SK-N-SH (cell line): ENCODE measurements around the gene ADD2. TPM values are rescaled to one million over a fixed set of nuclear protein-coding genes. Genes with fewer than 3 reads are reported as not detected.

ENCODE experiments used
- CTCF ChIA-PET: fragments of 300-600, 350-600 bp; formaldehyde crosslinking; extraction: SDS; loops from one replicate; lab custom pipeline; 2021; lab: Yijun Ruan, JAX
- POLR2A ChIA-PET: fragments of 350-600 bp; sonication (Branson Sonifier 250); formaldehyde crosslinking; extraction: SDS; loops from one replicate; lab custom pipeline; 2020; ENCODE audit warnings: antibody characterized with exemption, inconsistent platforms; lab: Yijun Ruan, JAX
- DNase-seq: peaks from one replicate; pipeline ENCODE4 v3.0.0; 2012
- H2AFZ ChIP-seq: fragments of 200-600 bp; sonication (generic); 2 replicates; pipeline ENCODE4 v1.8.1; 2016; ENCODE audit warnings: antibody characterized with exemption, mild to moderate bottlenecking, low read depth
- H3F3A ChIP-seq: fragments of 200-600 bp; sonication (generic); replicated peaks from 2 replicates; pipeline ENCODE3; 2016; ENCODE audit warnings: antibody characterized with exemption, mild to moderate bottlenecking; ENCODE audit not compliant: insufficient read depth
- H3K27ac ChIP-seq, 2 experiments: fragments of 200-500 bp in 1 of 2; fragments of 200-600 bp in 1 of 2; sonication (Bioruptor generic) in 1 of 2; sonication (generic), shearing (Covaris generic) in 1 of 2; 2 replicates each; pipeline versions ENCODE4 v1.5.1 to v1.6.1; 2014 to 2016; ENCODE audit warnings: low read depth in 2 of 2, inconsistent platforms in 1 of 2, low read length in 1 of 2, mild to moderate bottlenecking in 1 of 2, mixed read lengths in 1 of 2
- H3K27me3 ChIP-seq: fragments of 200-600 bp; sonication (generic), shearing (Covaris generic); 2 replicates; pipeline ENCODE4 v1.6.1; 2016; ENCODE audit warnings: mixed run types; ENCODE audit not compliant: insufficient read depth
- H3K36me3 ChIP-seq, 2 experiments: fragments of 200-500 bp in 1 of 2; fragments of 200-600 bp in 1 of 2; sonication (Bioruptor generic) in 1 of 2; sonication (generic) in 1 of 2; replicated peaks in 1 of 2; 2 replicates each; pipeline versions ENCODE3 to v1.5.1; 2014 to 2016; ENCODE audit warnings: low read length in 1 of 2, mild to moderate bottlenecking in 1 of 2; ENCODE audit not compliant: insufficient read depth in 2 of 2, control insufficient read depth in 1 of 2
- H3K4me1 ChIP-seq, 2 experiments: fragments of 200-500 bp in 1 of 2; fragments of 200-600 bp in 1 of 2; sonication (Bioruptor generic) in 1 of 2; sonication (generic), shearing (Covaris generic) in 1 of 2; 2 replicates each; pipeline versions ENCODE4 v1.5.1 to v1.6.1; 2014 to 2016; ENCODE audit warnings: low read depth in 1 of 2, low read length in 1 of 2, mixed run types in 1 of 2; ENCODE audit not compliant: insufficient read depth in 2 of 2, control insufficient read depth in 1 of 2
- H3K4me2 ChIP-seq: fragments of 200-600 bp; sonication (generic), shearing (Covaris generic); 2 replicates; pipeline ENCODE4 v1.6.1; 2017; ENCODE audit warnings: mixed run types
- H3K4me3 ChIP-seq, 2 experiments: fragments of 200-500 bp in 1 of 2; fragments of 200-600 bp in 1 of 2; sonication (Bioruptor generic) in 1 of 2; sonication (generic), shearing (Covaris generic) in 1 of 2; 2 replicates each; pipeline versions ENCODE4 v1.5.1 to v1.8.1; 2014 to 2016; ENCODE audit warnings: low read depth in 2 of 2, inconsistent platforms in 1 of 2, low read length in 1 of 2, mild to moderate bottlenecking in 1 of 2, mixed read lengths in 1 of 2, moderate library complexity in 1 of 2
- H3K79me2 ChIP-seq: fragments of 200-600 bp; sonication (generic); 2 replicates; pipeline ENCODE4 v1.8.1; 2017; ENCODE audit warnings: mild to moderate bottlenecking; ENCODE audit not compliant: insufficient read depth
- H3K9ac ChIP-seq: fragments of 200-600 bp; sonication (generic); 2 replicates; pipeline ENCODE4 v1.6.1; 2017; ENCODE audit warnings: mixed run types
- H3K9me2 ChIP-seq: fragments of 200-600 bp; sonication (generic); 2 replicates; pipeline ENCODE4 v1.6.1; 2017; ENCODE audit warnings: mixed run types
- H3K9me3 ChIP-seq: fragments of 200-600 bp; sonication (generic); 2 replicates; pipeline ENCODE4 v1.6.1; 2017; ENCODE audit warnings: mixed run types, mild to moderate bottlenecking, moderate library complexity
- H4K20me1 ChIP-seq: fragments of 200-600 bp; sonication (generic); 2 replicates; pipeline ENCODE4 v1.6.1; 2017; ENCODE audit warnings: mild to moderate bottlenecking, mixed run types; ENCODE audit not compliant: insufficient read depth
- GABPA ChIP-seq: IDR thresholded peaks from 2 replicates; pipeline ENCODE4 v1.4.0; 2012; ENCODE audit warnings: low read depth, mild to moderate bottlenecking
- JUND ChIP-seq: IDR thresholded peaks from 2 replicates; pipeline ENCODE4 v1.4.0; 2012
- RAD21 ChIP-seq: IDR thresholded peaks from 2 replicates; pipeline ENCODE4 v1.6.1; 2012; ENCODE audit warnings: mild to moderate bottlenecking, low read length
- RCOR1 ChIP-seq: fragments of 150-350 bp; IDR thresholded peaks from 2 replicates; pipeline ENCODE4 v1.6.1; 2017; ENCODE audit warnings: antibody characterized with exemption, low read length
- REST ChIP-seq: IDR thresholded peaks from 2 replicates; pipeline ENCODE4 v1.6.1; 2012; ENCODE audit warnings: mild to moderate bottlenecking, low read depth, low read length, moderate library complexity
- RFX5 ChIP-seq: IDR thresholded peaks from 2 replicates; pipeline ENCODE4 v1.6.1; 2012; ENCODE audit warnings: mild to moderate bottlenecking, improper control_type of control experiment, low read length
- SIN3A ChIP-seq: IDR thresholded peaks from 2 replicates; pipeline ENCODE4 v1.6.1; 2012; ENCODE audit warnings: low read depth, mild to moderate bottlenecking, low read length, moderate library complexity, borderline replicate concordance
- SMC3 ChIP-seq: IDR thresholded peaks from 2 replicates; pipeline ENCODE4 v1.6.1; 2012; ENCODE audit warnings: low read depth, low read length, improper control_type of control experiment
- TEAD4 ChIP-seq: IDR thresholded peaks from 2 replicates; pipeline ENCODE4 v1.4.0; 2012; ENCODE audit warnings: mild to moderate bottlenecking, borderline replicate concordance; ENCODE audit not compliant: insufficient read depth
- USF2 ChIP-seq: fragments of 150-350 bp; IDR thresholded peaks from 2 replicates; pipeline ENCODE4 v1.6.1; 2017; ENCODE audit warnings: antibody characterized with exemption, low read length, low read depth, borderline replicate concordance
- WGBS: methylation state at CpG from one replicate; pipeline ENCODE4 v1.1.6; 2017; ENCODE audit warnings: low lambda C conversion rate; 5-methylcytosine and 5-hydroxymethylcytosine counted together
- polyA plus RNA-seq, 3 experiments: library from polyadenylated mRNA; depleted of rRNA; stranded (reverse); fragments of >200 nt; gene quantifications; 2 replicates each; pipeline ENCODE4 v1.2.3, GENCODE V29; 2012
- TF ChIP-seq, protein P1 (sequence below): IDR thresholded peaks from 2 replicates; pipeline ENCODE4 v1.4.0; 2012; ENCODE audit warnings: low read depth, borderline replicate concordance
- TF ChIP-seq, protein P2 (sequence below): IDR thresholded peaks from 2 replicates; pipeline ENCODE4 v1.4.0; 2012; ENCODE audit warnings: low read depth, borderline replicate concordance

The ADD2 gene
- polyA plus RNA-seq, 1 of the 3 experiments (the other 2 are of a cell fraction), result 0.30 TPM

- no peaks in the 10 kb centered on the region for H3K9me2 ChIP-seq
- no peaks in the 10 kb centered on the region for H3K79me2 ChIP-seq
- no peaks in the 10 kb centered on the region for H3K9me3 ChIP-seq
- CTCF ChIA-PET, result interaction anchor here (0.7 to 2.5 kb wide), 3 partner anchors 15 to 259 kb away, joined by 3 to 7 read pairs (median 4); no protein-coding TSS in a partner anchor
- no peaks in the 10 kb centered on the region for H3K36me3 ChIP-seq
- no peaks in the 10 kb centered on the region for H3K27me3 ChIP-seq
- no peak overlapping the region for H3K4me2 ChIP-seq
- H3K4me1 ChIP-seq, result peaks cover 0 to 25% of the 10 kb centered on the region in 2 experiments; a peak in 1 of 4 replicates
- no peak overlapping the region for H3K4me3 ChIP-seq
- DNase-seq, result no peak
- no peak overlapping the region for H2AFZ ChIP-seq
- H4K20me1 ChIP-seq, result no peaks in the 10 kb centered on the region
- 60% methylated on average over 1 of the region's 3 CpGs for WGBS
- H3F3A ChIP-seq, result no peaks in the 10 kb centered on the region
- H3K27ac ChIP-seq, result no peak overlapping the region
- H3K9ac ChIP-seq, result no peak overlapping the region
- TF ChIP-seq JUND, result no peak
- no peak for TF ChIP-seq SIN3A
- TF ChIP-seq RFX5, result no peak
- TF ChIP-seq RAD21, result no peak
- TF ChIP-seq, protein P1, sequence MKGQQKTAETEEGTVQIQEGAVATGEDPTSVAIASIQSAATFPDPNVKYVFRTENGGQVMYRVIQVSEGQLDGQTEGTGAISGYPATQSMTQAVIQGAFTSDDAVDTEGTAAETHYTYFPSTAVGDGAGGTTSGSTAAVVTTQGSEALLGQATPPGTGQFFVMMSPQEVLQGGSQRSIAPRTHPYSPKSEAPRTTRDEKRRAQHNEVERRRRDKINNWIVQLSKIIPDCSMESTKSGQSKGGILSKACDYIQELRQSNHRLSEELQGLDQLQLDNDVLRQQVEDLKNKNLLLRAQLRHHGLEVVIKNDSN, result no peak
- TF ChIP-seq, protein P2, sequence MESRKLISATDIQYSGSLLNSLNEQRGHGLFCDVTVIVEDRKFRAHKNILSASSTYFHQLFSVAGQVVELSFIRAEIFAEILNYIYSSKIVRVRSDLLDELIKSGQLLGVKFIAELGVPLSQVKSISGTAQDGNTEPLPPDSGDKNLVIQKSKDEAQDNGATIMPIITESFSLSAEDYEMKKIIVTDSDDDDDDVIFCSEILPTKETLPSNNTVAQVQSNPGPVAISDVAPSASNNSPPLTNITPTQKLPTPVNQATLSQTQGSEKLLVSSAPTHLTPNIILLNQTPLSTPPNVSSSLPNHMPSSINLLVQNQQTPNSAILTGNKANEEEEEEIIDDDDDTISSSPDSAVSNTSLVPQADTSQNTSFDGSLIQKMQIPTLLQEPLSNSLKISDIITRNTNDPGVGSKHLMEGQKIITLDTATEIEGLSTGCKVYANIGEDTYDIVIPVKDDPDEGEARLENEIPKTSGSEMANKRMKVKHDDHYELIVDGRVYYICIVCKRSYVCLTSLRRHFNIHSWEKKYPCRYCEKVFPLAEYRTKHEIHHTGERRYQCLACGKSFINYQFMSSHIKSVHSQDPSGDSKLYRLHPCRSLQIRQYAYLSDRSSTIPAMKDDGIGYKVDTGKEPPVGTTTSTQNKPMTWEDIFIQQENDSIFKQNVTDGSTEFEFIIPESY, result no peak
- no peak for TF ChIP-seq GABPA
- no peak for TF ChIP-seq REST
- no peak for TF ChIP-seq RCOR1
- TF ChIP-seq TEAD4, result no peak
- POLR2A ChIA-PET, result no interaction called here
These were observed 48.8 kb downstream of the ADD2 start for GRCh38 chr2:70719231-70719630.

GRCh38 chr2:70718736-70719135 lies 49.3 kb downstream of the ADD2 start:
- CTCF ChIA-PET, result interaction anchor here (2.5 kb wide), 1 partner anchor 64 kb away, joined by 7 read pairs; no protein-coding TSS in a partner anchor
- Histone ChIP-seq H3K9ac (no peak overlapping the region), H3K9me3 (no peaks in the 10 kb centered on the region), H3K27me3 (no peaks in the 10 kb centered on the region), H3K4me1 (peaks cover 0 to 25% of the 10 kb centered on the region in 2 experiments; a peak in 1 of 4 replicates), H2AFZ (no peak overlapping the region), H3K9me2 (no peaks in the 10 kb centered on the region), H3K27ac (no peak overlapping the region), H4K20me1 (no peaks in the 10 kb centered on the region), H3F3A (no peaks in the 10 kb centered on the region), H3K36me3 (no peaks in the 10 kb centered on the region), H3K4me3 (no peak overlapping the region), H3K4me2 (no peak overlapping the region), H3K79me2 (no peaks in the 10 kb centered on the region)
- 72% methylated on average over 2 of the region's 2 CpGs for WGBS
- no peak for DNase-seq
- TF ChIP-seq SIN3A, result no peak
- TF ChIP-seq RFX5, result no peak
- no peak for TF ChIP-seq SMC3
- TF ChIP-seq REST, result no peak
- TF ChIP-seq GABPA, result no peak
- no peak for TF ChIP-seq USF2
- POLR2A ChIA-PET, result no interaction called here
